GM03348 (cell line): Measurements from ENCODE around the gene HIVEP1.

Experiments
- DNase-seq: peaks from one replicate; pipeline ENCODE4 v3.0.0; 2012; ENCODE audit warnings: low spot score

Gene HIVEP1

GRCh38 chr6:12017876-12018401 is 5.8 kb downstream of the HIVEP1 start:
- no peak for DNase-seq

GRCh38 chr6:12020187-12020791 is 8.2 kb downstream of the HIVEP1 start:
- no peak for DNase-seq

GRCh38 chr6:12022481-12022880 is 10.4 kb downstream of the HIVEP1 start:
- no peak for DNase-seq

GRCh38 chr6:12022953-12023388 is 10.9 kb downstream of the HIVEP1 start:
- DNase-seq: no peak

- DNase-seq: no peak
Observed at GRCh38 chr6:12024216-12024615, 12.1 kb downstream of the HIVEP1 start.

- DNase-seq: peak; percentile 60
Observed at GRCh38 chr6:12024699-12025434, 12.8 kb downstream of the HIVEP1 start.

GRCh38 chr6:12026120-12026519 is 14.0 kb downstream of the HIVEP1 start:
- no peak for DNase-seq

GRCh38 chr6:12026833-12027232 is 14.7 kb downstream of the HIVEP1 start:
- DNase-seq: no peak

GRCh38 chr6:12028213-12028612 is 16.1 kb downstream of the HIVEP1 start:
- no peak for DNase-seq

- no peak for DNase-seq
Observed at GRCh38 chr6:12029979-12030737, 18.0 kb downstream of the HIVEP1 start.

- DNase-seq: no peak
Observed at GRCh38 chr6:12030993-12031550, 19.0 kb downstream of the HIVEP1 start.

- no peak for DNase-seq
Observed at GRCh38 chr6:12032783-12033573, 20.9 kb downstream of the HIVEP1 start.

GRCh38 chr6:12033770-12034169 is 21.7 kb downstream of the HIVEP1 start:
- DNase-seq: peak; percentile 33

- DNase-seq: no peak
Observed at GRCh38 chr6:12034349-12034748, 22.2 kb downstream of the HIVEP1 start.

GRCh38 chr6:12034837-12035236 is 22.7 kb downstream of the HIVEP1 start:
- no peak for DNase-seq

GRCh38 chr6:12036766-12037165 is 24.7 kb downstream of the HIVEP1 start:
- no peak for DNase-seq

- no peak for DNase-seq
Observed at GRCh38 chr6:12037798-12038197, 25.7 kb downstream of the HIVEP1 start.

GRCh38 chr6:12039540-12040459 is 27.7 kb downstream of the HIVEP1 start:
- no peak for DNase-seq

GRCh38 chr6:12047304-12047703 is 35.2 kb downstream of the HIVEP1 start:
- DNase-seq: no peak

GRCh38 chr6:12047792-12048432 is 35.8 kb downstream of the HIVEP1 start:
- DNase-seq: no peak
